IPS-11a (cell line): Measurements from ENCODE around the gene MAML2.

Source experiments
- H3K4me3 ChIP-seq: one replicate; pipeline ENCODE4 v1.5.1; 2013; ENCODE audit warnings: low read depth, low read length, control low read depth

MAML2 gene

DNA sequence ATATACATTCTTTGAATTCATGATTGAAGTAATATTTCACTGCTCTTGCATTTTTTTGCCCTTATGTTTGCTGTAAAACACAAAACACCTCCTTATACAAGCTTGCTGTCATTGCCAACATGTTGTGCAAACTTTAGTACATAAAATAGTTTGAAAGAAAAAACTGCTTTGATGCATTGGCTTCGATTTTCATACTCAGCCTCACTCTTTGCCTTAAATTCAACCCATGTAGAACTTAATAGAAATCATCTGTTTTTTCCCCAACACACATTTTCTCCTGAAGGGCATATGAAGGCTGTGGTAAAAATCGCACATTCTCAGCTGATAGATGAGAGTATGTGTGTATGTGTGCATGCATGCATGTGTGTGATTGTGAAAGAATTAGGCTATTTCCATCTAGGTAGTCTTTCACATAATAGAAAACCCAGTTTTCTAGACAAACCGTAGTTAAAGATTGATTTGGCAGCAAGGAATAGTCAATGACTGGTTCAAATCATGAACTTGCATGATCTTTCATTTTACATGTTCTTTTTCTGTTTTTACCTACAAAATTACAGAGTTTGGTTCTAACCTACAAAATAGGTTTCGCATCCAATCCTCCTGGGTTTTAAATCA is 346.3 kb downstream of the MAML2 start:
- no peak overlapping the region for H3K4me3 ChIP-seq

DNA sequence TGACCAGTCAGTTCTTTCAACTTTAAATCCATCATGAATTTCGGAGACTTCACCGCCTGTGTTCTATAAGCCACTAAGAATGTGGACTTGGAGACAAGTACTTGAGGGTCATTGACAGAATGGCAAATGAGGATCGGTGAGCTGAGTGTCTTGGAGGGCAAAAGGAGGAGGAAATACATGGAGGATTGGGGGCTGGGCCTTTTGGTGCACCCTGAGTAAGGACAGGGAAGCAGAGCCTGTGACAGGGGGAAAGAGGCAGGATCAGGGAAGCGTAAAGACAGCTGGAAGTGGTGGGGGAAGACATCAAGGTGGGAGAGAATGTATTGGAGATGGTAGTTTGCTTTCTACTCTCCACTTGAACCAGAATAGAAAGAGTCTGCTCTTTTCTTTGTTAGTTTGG is 348.7 kb downstream of the MAML2 start:
- H3K4me3 ChIP-seq, result no peak overlapping the region

DNA sequence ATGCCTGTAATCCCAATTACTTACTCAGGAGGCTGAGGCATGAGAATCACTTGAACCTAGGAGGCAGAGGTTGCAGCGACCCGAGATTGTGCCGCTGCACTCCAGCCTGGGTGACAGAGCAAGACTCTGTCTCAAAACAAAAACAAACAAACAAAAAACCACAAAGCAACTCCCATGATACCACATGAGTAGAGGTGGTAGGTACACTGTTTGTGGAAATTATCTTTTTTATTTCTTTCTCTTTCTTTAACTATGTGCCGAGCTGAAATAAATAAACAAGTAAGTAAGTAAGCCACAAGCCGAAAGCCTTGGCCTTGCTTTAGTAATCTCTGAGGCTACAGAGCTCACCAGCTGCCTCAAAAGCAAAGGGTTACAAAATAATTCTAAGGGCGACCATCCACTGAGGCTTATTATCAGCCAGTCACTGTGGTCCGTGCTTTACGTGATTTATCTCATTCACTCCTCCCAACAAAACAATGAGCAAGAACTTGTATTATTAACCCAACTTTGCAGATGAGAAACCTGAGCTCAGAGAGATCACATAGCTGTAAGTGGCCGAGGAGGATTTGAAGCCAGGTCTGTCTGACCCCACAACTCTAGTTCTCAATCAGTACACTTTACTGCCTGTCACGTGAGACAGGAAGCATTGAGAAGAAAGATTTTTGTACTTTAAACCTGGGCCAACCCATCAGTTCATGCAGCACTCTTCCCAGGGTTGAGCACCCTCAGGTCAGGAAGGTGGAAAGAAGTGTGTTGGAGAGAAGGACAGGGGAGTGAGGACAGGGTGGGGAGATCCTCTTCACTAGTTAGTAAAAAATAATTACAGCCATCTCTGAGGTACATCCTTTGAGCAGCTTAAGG is 349.3 kb downstream of the MAML2 start:
- H3K4me3 ChIP-seq, result no peak overlapping the region

DNA sequence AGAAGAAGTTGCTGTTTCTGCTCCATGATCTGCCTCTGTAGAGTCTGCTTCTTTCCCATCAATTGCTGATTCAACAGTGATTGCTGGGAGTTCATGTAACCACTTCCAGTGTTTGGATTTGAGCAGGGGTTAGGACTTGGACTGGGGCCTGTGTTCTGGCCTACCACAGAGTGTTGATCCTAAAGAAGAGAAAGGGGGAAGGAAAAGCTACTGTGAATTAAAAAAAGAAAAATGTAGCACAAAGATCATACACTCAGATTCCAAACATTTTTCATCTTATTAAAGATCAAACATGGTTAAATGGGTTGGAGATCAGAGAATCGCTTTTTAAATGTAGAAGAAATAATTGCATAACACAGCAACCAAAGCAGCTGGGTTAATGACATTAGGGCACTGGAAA is 351.4 kb downstream of the MAML2 start:
- no peak overlapping the region for H3K4me3 ChIP-seq

DNA sequence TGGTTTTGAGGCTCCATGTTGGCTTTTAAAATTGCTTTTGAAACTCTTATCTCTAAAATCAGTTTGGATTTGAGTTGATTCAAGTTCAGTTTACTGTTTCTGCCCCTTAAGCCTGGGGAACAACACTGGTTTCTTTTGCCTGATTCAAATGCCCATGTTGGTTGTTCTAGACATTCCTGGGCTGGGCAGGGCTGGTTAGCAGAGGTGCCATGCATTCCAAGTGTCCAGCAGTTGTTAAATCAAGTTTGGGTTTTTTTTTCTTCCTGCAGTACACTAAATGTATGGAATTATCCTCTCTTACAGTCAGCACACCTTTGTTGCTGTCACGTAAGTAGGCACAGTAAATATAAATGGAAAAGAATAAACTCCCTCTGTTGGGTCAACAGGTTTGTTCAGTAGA is 351.9 kb downstream of the MAML2 start:
- no peak overlapping the region for H3K4me3 ChIP-seq

DNA sequence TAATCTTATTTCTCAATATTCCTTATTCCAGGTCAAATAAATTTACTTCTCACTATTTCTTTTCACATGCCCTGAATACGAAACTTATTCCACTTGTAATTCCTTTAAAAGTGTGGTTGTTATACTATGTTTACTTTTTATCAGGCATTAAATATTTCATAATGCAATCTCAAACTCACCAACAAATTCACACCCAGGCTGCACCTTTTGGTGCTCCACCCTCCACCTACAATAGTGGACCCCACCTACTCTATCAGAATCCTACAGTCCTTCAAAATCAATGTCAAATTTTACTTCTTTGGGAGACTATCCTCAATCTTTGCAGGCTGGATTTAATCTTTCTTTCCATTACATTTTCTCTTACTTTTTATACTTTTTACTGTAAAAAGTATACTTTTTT is 353.2 kb downstream of the MAML2 start:
- no peak overlapping the region for H3K4me3 ChIP-seq

DNA sequence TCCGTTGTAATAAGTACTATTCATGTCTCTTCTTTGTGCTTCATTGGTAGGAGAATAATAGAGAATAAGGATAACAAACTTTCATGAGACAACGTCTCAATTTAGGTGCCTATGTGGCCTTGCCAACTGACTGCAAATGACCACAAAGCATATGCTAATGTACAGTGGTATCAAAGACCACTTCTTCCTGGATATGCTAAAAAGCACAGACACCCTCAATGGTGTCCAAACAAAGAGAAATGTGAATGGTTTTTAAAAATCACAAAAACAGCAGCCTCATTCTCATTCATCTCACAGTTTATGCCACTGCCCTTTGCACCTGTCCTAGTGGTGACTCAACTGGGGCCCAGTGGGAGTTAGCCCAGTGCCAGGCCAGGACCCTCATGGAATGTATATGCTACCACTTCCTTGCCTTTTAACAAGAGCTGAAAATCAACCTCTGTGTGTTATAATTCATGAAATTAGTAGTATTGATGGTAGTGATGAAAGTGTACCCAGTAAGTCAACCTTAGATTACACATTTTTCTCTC is 353.9 kb downstream of the MAML2 start:
- no peak overlapping the region for H3K4me3 ChIP-seq

DNA sequence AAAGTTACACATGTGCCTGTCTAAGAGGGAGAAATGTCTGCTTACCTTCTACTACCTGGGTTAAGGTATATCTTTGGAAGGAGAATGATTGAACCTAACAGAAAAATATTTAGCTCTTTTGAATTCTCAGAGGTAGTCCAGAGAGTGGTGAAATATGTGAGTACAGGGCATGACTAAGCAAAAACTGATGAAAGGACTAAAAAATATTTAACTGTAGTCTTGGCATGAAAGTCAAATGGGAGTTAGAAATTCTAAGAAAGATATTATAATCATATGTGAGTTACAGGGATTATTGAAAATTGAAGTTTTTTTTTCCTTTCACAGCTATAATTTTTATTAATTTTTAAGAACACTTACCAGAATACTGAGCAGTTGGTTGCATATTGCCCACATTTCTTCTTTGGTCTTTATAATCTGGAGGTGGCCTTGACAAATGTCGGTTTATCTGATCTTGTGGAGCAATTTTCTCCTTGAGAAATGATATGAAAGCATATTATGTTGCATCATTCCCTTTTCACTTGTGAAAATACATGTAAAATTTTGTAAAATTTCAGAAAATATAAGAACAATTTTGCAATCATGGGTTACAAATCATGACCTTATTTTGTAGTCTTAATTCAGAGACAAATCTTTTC is 357.7 kb downstream of the MAML2 start:
- H3K4me3 ChIP-seq, result no peak overlapping the region

DNA sequence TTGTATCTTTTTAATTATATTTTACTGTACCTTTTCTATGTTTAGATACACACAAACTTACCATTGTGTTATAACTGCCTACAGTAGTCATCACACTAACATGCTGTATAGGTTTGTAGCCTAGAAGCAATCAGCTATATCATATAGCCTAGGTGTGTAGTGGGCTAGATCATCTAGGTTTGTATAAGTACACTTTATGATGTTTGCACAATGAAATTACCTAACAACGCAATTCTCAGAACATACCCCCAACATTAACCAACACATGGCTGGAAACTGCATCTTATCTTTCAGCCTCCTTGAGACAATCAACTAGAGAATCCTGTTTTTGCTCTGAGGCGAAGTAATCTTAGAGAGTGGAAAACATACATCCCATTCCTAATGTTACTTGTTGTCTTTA is 358.9 kb downstream of the MAML2 start:
- no peak overlapping the region for H3K4me3 ChIP-seq

DNA sequence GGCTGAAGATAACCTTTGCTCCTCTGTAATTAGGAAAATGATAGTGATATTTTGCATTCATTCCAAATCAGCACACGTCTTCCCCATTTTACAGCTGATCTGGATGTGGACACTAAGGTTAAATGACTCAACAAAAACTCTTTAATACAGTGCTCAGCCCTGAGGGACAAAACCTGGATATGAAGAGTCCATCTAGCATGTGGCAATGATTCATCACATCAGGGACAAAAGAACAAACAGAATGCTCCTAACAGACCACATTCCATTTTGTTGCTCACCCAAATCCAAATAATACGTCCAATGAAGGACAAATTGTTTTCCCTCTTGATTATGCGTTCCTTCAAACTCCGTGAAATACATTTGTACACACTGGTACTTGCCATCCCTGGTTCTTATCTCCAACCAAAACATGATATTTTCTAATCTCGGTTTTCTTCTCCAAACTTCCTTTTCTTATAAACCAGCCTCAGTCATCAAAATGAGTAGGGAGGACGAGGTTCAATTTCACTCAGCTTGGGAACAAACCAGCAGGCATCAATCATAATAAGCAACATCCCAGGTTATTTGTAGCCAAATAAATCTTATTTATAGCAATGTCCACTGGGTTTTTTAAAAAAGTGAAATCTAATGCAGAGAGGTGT is 365.3 kb downstream of the MAML2 start:
- no peak overlapping the region for H3K4me3 ChIP-seq

DNA sequence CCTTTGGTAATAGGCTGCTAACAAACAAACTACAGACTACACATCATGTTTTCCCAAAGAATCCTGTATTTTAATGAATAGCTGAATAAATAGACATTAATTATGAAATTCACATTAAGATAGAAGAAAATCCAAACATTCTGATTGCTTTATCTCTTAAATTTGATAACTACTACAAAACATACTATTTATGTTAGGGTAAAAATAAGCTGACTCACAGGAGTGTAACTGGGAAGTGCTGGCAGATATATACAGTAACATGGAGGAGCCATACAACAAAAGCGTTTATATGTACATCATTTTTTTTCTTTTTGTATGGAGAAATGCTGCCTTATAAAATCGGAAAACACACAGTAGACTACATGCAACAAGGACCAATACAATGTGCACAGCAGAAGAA is 366.4 kb downstream of the MAML2 start:
- no peak overlapping the region for H3K4me3 ChIP-seq

DNA sequence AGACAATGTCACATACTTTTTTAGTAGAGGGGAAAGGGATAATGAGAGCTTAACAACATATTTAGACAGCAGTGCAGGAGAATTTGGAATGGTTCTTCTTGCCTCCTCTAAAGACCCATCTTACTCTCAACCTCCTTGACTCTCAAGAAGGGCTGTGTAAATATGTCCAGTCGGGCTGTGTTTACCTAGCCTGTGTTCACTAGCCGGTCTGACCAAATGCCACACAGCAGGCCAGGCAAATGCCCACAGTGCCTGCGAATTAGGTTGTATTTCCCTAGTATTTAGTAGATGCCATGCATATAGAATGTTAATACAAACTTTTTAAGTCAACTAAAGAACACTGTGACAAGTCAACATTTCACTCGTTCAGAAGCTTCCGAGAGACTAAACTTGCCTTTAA is 367.7 kb downstream of the MAML2 start:
- no peak overlapping the region for H3K4me3 ChIP-seq

DNA sequence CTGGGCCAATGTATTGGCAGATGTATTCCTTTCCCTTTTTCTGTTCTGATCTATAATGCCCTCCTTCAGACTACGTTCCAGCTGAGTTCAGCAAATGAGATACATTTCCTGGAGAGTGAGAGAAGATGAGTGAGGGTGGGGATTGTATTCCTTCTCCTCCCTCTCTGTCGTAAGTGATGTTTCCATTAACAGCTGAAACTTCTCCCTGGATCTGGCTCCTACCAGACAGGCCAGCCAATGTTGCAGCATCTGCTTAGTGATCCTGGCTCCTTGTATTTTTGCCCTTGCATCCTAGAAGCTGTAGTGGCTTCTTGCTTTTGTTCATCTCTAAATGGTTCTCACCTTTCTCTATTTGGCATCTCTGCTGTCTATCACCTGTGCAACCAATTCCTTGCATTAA is 370.9 kb downstream of the MAML2 start:
- no peak overlapping the region for H3K4me3 ChIP-seq

DNA sequence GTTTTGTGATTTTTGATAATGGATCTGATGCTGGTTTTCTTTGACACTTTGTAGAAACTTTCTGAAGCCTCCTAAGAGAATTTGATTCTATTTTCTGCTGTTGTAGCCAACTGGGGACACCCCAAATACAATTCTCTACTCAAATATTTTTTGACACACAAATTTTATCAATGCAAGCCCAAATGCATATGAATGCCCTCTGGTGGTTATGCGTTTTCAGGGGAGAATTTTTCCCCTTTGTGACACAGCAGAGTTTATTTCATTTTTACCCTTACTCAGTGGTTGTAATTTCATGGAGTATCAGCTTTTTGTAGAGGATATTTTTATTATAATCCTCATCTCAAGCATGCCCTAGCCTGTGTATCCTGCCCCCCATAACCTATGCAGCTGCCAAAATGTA is 374.4 kb downstream of the MAML2 start:
- H3K4me3 ChIP-seq, result no peak overlapping the region

DNA sequence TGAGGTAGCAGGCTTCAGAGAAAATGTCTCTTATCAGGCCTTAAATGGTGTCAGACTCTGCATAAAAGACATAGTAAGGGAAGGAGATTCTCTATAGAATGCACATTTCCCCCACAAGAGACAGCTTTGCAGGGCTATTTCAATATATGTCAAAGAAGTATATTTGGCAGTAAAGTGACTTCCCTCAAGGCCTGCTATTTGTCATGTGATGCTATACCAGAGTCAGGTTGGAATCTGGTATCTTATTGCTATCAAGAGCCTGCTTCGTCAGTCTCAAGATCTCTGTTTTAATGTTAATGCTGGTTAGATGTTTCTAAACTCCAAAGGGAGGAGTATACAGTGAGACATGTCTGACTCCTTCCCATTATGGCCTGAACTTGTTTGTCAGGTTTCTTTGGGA is 378.7 kb downstream of the MAML2 start:
- no peak overlapping the region for H3K4me3 ChIP-seq

DNA sequence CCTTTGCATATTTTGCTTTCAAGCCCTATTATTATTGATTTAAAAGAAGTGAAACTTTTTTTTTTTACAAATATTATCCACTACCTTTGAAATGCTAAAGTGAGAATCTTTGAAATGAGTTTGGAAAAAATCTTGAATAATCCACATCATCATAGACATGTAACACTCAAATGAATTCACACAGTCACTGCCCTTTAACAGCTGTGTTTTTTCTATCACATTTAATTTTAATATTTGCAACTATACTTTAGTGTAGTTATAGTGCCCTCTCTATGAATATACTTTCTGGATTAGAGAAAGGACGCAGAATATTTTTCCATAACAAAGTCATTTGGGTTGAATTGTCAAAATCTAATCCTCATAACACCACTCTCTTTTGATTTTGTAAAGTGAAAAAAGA is 381.2 kb downstream of the MAML2 start:
- no peak overlapping the region for H3K4me3 ChIP-seq

DNA sequence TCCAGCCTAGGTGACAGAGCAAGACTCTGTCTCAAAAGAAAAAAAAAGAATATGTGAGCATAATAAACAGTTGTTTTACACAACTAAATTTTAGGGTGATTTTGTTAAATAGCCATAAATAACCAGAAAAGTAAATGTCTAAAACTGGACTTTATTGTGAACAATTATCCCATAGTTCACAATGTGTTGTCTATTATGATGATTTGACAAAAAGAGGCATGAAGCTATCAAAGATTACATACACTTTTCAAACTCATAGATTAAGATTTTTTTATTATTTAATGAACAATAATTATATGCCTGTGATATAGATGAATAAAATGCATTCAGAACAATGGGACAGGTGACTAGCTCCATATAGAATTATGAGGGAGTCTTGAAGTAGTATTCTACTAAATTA is 392.1 kb downstream of the MAML2 start:
- H3K4me3 ChIP-seq, result no peak overlapping the region

DNA sequence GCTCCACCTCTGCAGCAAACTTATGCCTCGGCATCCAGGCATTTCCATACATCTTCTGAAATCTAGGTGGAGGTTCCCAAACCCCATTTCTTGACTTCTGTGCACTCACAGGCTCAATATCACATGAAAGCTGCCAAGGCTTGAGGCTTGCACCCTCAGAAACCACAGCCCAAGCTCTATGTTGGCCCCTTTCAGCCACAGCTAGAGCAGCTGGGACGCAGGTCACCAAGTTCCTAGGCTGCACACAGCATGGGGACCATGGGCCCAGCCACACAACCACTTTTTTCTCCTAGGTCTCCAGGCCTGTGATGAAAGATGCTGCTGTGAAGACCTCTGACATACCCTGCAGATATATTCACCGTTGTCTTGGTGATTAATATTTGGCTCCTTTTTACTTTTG is 394.4 kb downstream of the MAML2 start:
- H3K4me3 ChIP-seq, result no peak overlapping the region

DNA sequence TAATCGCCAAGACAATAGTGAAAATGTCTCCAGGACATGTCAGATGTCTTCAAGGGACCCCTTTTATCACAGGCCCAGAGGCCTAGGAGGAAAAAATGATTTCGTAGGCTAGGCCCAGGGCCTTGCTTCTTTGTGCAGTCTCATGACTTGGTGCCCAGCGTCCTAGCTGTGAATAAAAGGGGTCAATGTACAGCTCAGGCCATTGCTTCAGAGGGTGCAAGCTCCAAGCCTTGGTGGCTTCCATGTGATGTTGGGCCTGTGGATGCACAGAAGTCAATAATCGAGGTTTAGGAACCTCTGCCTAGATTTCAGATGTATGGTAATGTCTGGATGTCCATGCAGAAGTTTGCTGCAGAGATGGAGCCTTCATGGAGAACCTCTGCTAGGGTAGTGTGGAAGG is 398.4 kb downstream of the MAML2 start:
- H3K4me3 ChIP-seq, result no peak overlapping the region

DNA sequence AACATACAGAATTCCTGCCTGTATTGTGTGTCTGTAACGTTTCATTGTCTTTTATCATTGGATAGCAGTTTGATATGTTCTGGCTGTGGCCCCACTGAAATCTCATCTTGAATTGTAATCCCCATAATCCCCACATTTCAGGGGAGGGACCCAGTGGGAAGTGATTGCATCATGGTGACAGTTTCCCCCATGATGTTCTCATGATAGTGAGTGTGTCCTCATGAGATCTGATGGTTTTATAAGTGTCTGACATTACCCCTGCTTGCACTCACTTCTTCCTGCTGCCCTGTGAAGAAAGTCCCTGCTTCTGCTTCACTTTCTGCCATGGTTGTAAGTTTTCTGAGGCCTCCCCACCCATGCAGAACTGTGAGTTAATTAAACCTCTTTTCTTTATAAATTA is 399.4 kb downstream of the MAML2 start:
- no peak overlapping the region for H3K4me3 ChIP-seq

DNA sequence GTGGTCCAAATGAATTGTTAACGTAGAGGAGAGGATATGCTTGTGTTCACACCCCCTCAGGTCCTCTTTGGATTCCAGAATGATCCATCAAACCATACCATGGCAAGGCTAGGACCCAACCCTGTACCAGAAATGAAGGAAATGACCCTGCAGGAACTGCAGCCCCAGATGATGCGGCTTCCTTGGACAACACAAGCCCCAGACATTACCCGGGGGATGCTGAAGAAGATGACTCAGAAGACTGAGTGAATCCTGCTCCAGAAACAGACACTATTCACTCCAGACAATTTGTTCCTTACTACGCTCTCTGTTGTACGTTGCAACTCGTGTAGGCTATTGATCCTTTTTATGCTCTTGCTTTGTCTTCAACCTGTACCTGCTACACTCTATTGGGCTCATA is 403.9 kb downstream of the MAML2 start:
- H3K4me3 ChIP-seq, result no peak overlapping the region

DNA sequence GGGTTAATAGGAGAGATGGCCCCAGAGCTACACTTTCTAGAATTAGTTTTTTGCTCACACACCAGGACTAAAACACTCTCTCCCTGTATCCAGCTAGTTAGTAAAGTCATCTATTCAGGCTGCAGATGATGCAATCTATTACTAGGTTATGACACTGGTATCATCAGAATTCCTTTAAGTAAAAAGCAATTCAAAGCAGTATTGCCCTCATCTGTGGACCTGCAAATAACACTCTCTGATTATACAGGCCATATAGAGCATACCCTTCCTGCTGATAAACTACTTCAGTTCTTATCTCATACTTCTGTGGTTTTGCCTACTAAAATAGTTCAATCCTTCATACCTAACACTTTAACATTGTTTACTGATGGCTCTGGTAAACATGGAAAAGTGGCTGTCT is 405.6 kb downstream of the MAML2 start:
- no peak overlapping the region for H3K4me3 ChIP-seq
